HG02571 (cell line): ENCODE data around the gene AEBP1.
A peak's percentile ranks its signal among the peaks of the same experiment; 100 is the strongest.

Experiments used
- ATAC-seq: cut with Tn5 transposase; IDR thresholded peaks from one replicate; pipeline ENCODE4 v1.9.1; 2021; ENCODE audit warnings: mild to moderate bottlenecking, moderate library complexity; ENCODE audit not compliant: unreplicated experiment

AEBP1 gene

DNA sequence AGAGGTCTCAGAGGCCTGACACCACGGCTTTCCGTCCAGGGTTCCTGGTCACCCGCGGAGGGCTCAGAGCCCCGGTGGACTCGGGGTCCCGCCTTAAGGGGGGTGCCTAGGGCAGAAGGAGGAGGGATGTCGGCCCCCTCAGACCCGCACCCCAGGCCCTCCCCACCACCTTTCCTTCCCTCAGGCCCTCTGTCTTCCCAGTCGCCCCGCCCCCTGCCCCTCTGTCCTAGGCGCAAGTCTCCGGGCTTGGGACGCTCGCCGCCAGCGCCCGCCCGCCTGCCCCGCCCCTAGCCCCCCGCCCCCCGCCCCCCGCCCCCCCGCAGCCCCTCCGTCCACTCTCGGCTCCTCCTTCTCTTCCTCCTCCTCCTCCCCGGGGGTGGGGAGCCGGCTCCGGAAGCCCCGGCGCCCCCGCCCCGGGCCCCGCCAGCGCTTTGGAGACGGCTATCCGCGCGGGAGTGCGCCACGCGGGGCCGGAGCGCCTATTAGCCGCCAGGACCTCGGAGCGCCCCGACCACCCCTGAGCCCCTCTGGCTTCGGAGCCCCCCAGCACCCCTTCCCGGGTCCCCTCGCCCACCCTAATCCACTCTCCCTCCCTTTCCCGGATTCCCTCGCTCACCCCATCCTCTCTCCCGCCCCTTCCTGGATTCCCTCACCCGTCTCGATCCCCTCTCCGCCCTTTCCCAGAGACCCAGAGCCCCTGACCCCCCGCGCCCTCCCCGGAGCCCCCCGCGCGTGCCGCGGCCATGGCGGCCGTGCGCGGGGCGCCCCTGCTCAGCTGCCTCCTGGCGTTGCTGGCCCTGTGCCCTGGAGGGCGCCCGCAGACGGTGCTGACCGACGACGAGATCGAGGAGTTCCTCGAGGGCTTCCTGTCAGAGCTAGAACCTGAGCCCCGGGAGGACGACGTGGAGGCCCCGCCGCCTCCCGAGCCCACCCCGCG lies at the start of gene AEBP1:
Gene AEBP1, plus strand, starts transcription at position 423 of the 937 bp plus-strand sequence. Its CDS starts 321 bp downstream, at position 744.
- ATAC-seq, result no peak

DNA sequence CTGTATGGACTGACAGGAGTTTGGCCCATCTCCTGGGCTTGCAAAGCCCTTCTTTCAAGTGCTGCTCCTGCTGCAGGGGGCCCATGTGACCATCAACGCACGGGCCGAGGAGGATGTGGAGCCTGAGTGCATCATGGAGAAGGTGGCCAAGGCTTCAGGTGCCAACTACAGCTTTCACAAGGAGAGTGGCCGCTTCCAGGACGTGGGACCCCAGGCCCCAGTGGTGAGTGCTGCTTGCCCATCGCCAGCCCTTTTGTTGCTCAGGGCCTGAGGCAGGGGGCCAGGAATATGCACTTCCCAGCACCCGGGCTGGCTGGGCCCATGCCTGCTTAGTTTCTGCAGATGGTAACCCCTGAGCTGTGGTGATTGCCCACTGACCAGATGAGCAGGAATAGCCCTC lies 47.5 kb upstream of the AEBP1 start:
- ATAC-seq, result no peak

DNA sequence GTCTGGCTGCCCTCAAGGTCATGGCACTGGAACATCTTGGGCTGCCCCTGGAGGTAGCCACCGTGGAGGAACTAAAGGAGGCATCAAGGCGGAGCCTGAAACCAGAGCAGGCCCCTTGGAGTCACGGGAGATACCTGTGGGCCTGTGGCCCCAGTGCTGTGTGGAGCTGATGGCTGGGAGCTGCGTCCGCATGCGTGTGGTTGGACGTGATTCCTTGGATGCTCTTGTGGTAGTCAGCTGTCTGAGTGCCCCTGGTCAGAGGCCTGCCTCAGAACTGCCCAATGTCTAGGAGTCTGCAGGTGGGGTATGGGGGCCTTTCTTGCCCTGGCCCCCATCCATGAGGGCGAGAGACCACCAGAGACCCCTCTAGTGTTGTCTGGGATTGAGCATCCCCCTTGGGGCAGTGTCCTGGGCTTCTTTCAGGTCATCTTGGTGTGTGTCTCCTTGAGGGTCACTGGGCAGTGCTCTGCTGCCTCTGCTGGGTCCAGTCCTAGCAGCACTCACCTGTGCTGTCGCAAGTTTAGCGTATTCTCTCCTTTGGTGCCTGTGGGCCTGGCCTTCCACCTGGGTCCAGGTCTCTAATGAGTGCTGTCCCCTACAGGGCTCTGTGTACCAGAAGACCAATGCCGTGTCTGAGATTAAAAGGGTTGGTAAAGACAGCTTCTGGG lies 46.8 kb upstream of the AEBP1 start:
- no peak for ATAC-seq

DNA sequence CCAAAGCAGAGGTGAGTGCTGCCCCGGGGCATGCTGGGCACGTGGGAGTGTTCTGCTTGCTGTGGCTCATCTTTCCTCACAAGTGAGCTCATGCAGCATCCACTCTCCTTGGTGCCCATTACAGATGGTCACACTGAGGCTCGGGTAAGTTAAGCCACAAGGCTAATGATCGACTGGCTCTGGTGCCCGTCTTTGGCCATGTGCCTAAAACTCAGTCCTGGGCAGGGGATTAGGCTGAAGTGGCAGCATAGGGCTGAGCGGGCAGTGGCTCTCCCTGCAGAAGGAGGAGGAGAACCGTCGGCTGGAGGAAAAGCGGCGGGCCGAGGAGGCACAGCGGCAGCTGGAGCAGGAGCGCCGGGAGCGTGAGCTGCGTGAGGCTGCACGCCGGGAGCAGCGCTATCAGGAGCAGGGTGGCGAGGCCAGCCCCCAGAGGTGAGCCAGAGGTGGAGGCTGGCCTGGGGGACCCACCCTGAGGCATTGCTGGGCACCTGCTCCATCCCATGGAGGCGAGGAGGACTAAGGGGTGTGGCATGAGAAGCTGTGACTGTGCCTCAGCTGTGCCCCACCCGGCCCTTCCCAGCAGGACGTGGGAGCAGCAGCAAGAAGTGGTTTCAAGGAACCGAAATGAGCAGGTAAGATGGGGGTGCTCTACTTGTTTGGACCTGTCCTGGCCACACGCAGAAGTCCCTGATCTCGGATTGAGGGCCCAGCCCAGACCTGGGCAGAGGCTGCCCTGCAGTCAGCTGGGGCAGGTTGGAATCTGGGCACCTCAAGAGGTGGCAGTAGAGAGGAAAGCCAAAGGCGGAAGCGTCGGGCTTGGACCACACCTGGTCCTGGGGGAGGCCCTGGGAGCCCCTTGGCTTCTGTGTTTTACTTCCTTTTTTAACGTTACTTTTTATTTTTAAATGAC lies 46.0 kb upstream of the AEBP1 start:
- peak; percentile 17 for ATAC-seq

DNA sequence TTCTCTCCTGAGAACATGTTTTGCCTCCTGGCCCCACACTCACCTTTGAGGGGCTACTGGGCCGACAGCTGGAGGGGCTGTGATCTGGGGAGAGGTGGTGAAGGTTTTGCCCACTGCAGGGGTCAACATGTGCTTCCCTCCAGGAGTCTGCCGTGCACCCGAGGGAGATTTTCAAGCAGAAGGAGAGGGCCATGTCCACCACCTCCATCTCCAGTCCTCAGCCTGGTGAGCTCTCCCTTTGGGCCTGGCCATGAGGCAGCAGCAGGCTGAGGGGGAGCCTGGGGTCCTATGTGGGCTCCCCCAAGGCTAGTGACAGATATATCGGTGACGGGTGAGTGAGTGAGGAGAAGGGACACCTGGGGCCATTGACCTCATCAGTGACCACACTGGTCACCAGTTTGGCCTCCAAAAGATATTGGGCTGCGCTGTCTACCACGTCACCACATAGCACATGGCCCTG lies 45.4 kb upstream of the AEBP1 start:
- ATAC-seq, result no peak

DNA sequence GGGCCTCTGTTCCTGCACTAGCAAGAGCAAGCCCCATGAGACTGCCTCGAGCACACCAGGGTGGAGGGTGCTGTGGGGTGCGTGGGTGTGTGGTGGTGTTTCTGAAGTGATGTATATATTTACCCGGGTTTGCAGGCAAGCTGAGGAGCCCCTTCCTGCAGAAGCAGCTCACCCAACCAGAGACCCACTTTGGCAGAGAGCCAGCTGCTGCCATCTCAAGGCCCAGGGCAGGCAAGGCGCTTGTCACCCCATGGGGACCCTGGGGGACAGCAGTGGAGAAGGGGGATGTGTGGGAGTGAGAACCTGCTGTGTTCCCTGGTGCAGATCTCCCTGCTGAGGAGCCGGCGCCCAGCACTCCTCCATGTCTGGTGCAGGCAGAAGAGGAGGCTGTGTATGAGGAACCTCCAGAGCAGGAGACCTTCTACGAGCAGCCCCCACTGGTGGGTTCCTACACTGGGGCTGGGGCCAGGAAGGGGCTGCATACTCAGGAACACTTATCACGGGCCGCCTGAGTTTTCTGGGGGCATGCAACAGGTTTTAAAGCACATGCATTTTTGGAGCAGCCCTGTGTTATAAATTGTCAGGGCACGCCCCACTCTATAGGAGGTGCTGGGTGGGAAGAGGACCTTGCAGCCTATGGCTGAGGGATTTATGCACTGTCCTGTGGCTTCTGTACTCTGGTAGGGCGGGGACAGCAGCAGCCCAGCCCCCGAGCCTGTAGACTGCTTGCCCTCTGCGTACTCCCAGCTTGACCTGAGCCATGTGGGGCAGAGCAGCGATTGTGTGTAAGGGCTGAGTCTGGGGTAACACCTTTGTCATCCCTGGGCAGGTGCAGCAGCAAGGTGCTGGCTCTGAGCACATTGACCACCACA lies 44.7 kb upstream of the AEBP1 start:
- peak; percentile 50 for ATAC-seq

DNA sequence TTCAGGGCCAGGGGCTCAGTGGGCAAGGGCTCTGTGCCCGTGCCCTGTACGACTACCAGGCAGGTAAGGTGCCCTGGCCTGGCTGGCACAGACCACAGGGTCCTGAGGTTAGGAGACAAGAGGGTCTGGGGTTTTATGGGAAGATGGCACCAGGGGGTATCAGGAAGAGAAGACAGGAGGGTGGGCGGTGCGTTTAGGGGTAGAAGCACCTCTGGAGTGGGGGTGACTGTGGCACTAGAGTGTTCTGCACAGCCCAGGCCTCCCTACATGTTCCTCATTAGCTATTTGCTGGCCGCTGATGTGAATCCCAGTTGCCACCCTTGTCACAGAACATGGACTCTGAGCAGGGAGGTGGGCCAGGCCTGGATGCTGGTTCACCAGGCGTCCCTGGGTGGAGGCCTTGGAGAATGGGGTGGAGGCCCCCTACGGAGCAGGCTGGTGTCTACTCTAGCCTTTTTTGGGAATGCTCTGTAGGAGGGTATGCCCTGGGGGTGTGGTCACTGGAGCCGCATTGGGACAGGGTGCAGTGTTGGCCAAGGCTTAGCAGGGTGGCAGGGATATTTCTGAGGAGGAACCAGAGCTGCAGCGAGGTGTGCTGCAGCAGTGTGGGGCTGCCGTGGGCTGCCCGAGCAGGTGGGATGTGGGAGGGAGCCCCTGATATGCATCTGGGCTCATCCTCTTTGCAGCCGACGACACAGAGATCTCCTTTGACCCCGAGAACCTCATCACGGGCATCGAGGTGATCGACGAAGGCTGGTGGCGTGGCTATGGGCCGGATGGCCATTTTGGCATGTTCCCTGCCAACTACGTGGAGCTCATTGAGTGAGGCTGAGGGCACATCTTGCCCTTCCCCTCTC lies 43.8 kb upstream of the AEBP1 start:
- no peak for ATAC-seq

DNA sequence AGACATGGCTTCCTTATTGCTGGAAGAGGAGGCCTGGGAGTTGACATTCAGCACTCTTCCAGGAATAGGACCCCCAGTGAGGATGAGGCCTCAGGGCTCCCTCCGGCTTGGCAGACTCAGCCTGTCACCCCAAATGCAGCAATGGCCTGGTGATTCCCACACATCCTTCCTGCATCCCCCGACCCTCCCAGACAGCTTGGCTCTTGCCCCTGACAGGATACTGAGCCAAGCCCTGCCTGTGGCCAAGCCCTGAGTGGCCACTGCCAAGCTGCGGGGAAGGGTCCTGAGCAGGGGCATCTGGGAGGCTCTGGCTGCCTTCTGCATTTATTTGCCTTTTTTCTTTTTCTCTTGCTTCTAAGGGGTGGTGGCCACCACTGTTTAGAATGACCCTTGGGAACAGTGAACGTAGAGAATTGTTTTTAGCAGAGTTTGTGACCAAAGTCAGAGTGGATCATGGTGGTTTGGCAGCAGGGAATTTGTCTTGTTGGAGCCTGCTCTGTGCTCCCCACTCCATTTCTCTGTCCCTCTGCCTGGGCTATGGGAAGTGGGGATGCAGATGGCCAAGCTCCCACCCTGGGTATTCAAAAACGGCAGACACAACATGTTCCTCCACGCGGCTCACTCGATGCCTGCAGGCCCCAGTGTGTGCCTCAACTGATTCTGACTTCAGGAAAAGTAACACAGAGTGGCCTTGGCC lies 43.0 kb upstream of the AEBP1 start:
- no peak for ATAC-seq

DNA sequence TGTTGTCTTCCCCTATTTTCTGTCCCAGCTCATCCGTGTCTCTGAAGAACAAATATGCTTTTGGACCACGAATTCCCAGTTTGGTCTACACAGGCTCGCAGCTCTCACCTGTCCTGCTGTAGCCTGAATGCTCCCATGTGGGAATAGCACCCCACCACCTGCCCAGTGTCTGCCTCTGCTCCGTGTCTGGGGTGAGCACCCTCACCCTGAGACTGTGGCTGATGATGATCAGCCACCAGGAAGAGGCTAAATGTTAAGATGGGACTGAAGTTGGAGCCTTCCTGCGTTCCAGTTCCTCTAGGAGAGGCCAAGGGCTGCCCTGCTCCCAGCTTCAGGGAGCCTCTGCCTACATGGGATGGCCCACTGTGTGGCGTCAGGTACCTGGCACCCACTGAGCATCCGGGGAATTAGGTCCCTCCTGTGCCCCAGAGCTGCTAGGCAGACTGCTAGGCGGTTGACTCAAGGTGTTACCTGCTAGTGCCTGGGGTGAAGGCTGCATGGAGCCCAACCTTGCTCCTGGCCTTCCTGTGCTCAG lies 42.4 kb upstream of the AEBP1 start:
- no peak for ATAC-seq

DNA sequence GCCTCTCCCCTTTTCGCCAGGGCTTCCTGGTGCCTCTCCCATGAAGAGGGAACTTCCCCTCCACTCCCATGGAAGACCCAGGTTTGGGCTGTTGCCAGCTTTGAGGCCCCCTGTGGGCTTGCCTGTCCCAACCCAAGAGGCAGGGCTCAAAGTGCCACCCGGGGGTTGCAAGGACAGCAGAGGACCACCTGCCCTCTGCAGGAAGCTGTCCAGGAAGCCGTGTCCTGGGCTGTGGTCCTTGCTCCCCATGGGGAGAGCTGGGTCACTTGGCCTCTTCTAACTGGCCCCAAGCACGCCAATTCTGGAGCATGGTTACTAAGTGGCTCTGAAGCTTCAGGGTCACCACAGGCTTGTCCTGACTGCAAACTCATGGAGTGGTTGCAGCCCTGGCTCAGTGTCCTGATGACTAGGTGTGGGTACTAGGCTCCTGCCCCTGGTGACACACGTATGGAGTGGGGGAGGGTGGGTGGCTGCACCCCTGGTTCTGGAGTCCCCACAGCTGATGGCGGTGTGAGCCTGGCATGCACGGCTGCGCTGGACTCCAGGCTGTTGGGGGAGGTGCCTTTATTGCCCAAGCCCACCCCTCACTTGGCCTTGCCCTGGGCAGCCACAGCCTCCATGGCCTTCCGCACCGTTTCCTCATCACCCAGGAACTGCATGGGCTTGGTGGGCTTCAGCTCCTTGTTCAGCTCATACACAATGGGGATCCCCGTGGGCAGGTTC lies 41.8 kb upstream of the AEBP1 start:
- ATAC-seq, result no peak

DNA sequence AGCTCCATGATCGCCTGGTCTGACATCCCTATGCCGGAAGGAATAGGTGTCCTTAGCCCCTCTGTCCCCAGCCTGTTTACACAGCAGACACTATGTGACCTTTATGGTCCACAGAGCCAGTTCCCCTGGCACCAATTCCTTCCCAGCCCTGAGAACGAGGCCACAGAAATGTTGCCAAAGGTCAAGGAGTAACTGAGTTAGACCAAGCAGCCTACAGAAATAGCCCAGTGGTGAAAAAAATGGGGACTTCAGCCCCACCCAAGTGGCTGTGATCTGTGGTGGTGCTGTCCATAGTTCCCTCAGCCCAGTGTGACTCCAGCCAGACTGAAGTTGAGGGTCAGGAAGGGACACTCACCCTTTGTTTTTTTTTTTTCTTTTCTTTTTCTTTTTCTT lies 41.2 kb upstream of the AEBP1 start:
- no peak for ATAC-seq

DNA sequence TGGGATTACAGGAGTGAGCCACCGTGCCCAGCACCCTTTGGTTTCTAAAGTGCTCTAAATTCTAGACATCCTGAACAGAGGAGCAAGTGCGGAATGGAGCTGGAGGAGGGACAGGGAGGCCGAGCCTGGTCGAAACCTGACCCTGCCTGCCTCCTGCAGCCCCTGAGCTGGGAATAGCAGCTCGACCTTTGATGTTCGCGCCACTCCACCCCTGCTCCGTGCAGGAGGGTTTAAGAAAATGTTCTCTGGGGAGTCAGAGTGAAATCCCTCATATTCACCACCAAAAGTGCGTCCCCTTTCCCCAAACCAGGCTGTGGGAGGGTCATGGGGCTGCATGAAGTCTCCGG lies 40.6 kb upstream of the AEBP1 start:
- ATAC-seq, result no peak

DNA sequence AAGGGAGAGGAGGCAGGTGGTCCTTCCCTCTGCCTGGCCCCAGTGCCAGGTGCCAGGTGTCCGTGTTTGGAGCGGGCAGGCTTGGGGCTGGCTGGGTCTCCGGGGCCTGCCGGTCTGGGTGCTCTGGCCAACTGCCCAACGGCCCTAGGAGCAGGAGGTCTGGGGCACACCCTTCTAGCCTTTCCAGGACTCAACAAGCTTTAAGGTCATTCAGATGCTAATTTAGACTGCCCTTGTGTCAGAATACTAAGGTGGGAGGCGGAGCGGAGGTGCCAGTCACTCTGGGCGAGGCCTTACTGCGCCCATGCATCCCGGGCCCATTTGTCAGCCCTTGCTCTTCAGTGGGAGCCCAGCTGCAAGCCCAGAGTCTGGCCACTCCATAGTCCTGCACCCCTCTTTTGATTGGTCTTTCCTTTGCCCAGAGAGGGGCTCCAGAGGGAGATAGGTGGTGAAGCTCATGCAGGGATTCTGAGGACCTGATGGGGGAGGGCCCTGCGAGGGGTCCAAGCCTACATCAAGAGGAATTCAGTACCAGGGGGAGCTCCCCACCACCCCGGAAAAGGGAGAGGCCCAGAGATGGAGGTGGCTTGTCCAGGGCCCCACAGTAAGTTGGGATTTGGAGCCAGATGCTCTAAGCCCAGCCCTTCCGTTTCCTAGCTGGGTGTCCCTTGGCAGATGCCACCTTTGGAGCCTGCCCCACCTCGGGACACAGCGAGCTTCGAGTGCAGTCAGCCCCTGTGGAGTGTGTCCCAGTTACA lies 40.1 kb upstream of the AEBP1 start:
- no peak for ATAC-seq

DNA sequence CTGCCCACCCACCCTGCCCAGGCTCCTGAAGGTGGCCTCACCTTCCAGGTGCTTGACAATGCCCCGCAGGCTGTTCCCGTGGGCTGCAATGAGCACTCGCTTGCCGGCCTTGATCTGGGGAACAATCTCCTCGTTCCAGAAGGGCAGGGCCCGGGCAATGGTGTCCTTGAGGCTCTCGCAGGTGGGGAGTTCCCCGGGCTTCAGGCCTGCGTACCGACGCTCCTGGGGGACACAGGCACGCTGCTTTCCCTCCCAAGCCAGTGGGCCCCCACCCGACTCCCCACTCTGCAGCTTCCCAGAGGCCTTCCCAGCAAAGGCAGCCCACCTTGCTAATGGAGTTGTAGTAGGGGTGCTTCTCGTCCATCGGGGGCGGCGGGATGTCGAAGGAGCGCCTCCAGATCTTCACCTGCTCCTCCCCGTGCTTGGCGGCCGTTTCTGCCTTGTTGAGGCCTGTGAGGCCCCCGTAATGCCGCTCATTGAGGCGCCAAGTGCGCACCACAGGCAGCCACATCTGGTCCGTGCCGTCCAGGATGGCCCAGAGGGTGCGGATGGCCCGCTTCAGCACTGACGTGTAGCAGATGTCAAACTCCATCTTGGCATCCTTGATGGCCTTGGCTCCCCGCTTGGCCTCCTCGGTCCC lies 39.2 kb upstream of the AEBP1 start:
- ATAC-seq, result no peak

DNA sequence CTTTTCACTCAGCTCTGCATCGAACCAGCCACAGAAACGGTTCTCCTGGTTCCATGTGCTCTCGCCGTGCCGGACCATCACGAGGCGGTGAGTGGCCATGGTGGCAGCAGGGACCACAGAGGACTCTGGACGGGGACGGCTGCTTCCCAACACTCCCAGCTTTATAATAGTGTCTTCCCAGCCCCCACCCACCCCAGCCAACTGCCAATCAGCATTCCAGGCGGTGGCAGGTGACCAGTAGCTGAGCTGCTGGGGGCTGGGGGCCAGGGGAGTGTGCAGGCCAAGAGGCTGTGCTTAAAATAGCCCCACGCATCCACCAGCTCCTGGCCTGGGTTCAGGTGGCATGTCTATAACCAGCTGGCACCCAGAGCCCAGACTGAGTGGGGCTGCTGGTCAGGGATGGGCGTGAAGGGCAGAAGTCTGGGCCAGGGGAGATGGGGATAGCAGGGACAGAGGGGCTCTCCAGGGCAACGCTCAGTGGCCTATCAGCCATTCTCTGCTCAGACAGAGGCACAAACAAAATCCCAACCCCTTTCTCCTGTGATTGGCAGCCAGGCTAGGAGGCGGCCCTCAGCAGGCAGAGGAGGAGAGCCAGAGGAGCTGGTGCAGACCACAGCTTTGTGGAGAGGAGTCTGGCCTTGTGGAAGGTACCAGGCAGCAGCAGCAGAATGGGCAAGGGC lies 38.6 kb upstream of the AEBP1 start, which contains the start of gene PGAM2:
Gene PGAM2, minus strand, starts transcription at position 137 of the 680 bp plus-strand sequence. Its CDS starts 38 bp downstream, at position 99.
- ATAC-seq, result no peak

DNA sequence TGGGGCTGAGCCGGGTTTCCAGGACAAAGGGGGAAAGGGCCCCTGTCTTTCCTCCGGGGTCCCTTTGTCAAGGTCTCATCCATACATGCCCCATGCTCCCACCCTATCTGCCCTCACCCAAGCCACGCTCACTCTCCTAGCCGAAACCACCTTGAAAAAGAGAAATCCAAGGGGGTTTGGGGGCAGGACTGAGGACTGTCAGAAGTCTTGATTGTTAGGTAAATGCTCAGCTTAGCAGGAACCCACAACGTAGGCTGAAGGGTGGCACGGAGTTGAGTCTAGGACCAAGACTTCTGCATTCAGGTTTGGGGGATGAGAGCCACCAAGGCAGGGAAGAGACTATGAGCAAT lies 38.1 kb upstream of the AEBP1 start:
- no peak for ATAC-seq
